H1 (cell line): ENCODE results near the gene COPS2. TPM values are rescaled to one million over a fixed set of nuclear protein-coding genes. Genes with fewer than 3 reads are reported as not detected.

Experiments
- BACH1 ChIP-seq: IDR thresholded peaks from 2 replicates; pipeline ENCODE4 v1.6.1; 2012; ENCODE audit warnings: low read length, improper control_type of control experiment
- CBX5 ChIP-seq: fragments of 300-800, 300-1000 bp; sonication (generic); IDR thresholded peaks from 2 replicates; pipeline ENCODE4 v1.7.1; 2016; ENCODE audit warnings: antibody characterized with exemption, low read length, low read depth
- HDAC6 ChIP-seq: IDR thresholded peaks from one replicate; pipeline ENCODE4 v1.7.1; 2012; ENCODE audit warnings: low read depth, mild to moderate bottlenecking, inconsistent platforms, low read length, moderate library complexity
- RBBP5 ChIP-seq: IDR thresholded peaks from 2 replicates; pipeline ENCODE4 v1.7.1; 2012; ENCODE audit warnings: low read depth, mild to moderate bottlenecking, inconsistent platforms, low read length, moderate library complexity, borderline replicate concordance
- SIN3A ChIP-seq, 2 experiments: IDR thresholded peaks in 1 of 2; conservative IDR thresholded peaks in 1 of 2; 2 replicates each; pipeline ENCODE4 v1.6.1; 2011 to 2012; ENCODE audit warnings: low read length in 2 of 2, improper control_type of control experiment in 1 of 2, low read depth in 1 of 2, mild to moderate bottlenecking in 1 of 2
- TAF1 ChIP-seq: IDR thresholded peaks from 2 replicates; pipeline ENCODE4 v1.6.1; 2011; ENCODE audit warnings: mild to moderate bottlenecking, low read depth, low read length
- polyA plus RNA-seq, 7 experiments: library from polyadenylated mRNA; depleted of rRNA in 3 of 7; stranded (reverse) in 5 of 7; unstranded in 2 of 7; fragments of >200 nt in 5 of 7; fragments of 200-250 nt in 2 of 7; gene quantifications; 1 replicate in 5 of 7; 2 replicates in 1 of 7; 4 replicates in 1 of 7; pipeline versions ENCODE4 v1.2.1 to v1.2.3, GENCODE V29; 2011 to 2013; ENCODE audit warnings: missing spikeins in 2 of 7, mixed read lengths in 2 of 7
- total RNA-seq: library from RNA; stranded (reverse); fragmentation: NEBNext Ultra II Directional; extraction: Animal tissue kit (Norgen Biotek cat#: 25700); gene quantifications from 2 replicates; pipeline ENCODE4 v1.2.1, GENCODE V29; 2021

Gene COPS2
- total and polyA plus RNA-seq, 2 of the 8 experiments (the other 6 are each of a cell fraction or from before 2014, with no cell fraction given) = 17.7 to 85.1 TPM

DNA sequence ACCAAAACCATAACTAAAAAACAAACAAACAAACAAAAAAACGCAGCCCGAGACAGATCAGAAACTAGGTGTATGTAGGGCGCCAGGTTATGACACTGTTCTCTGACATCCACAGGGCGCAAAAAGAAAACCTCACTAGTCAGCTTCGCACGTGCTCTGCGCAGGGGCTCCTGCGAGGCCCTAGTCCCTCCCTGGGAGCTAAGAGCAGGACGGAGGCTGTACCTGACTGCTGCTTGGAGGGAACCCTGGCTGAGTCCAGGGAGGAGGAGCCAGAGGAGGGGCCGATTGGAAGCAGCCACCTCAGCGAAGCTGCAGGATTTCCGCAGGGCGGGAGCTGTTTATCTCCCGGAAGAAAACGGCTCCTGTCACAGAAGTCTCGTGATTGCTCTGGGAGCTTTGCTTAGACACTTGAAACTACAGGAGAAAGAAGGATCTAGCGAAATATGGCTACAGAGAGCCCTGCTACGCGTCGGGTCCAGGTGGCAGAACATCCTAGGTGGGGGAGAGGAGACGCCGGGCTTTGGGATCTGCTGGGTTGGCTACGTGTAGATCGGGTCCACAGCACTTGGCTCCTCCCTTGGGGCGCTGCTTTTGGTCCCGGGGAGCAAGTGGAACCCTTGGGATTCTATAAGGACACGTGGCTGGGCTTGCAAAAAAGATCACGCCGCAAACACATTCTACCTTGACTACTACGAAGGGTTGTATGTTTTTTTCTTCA lies 14.6 kb upstream of the COPS2 start, which contains the start of gene GALK2 (continued):
- TF ChIP-seq SIN3A (conservative IDR thresholded peaks at IDR 0.05 in 1 of 2, IDR thresholded peaks at IDR 0.05 in 1 of 2; ENCODE audit: low read depth in 1 of 2, low read length in 2 of 2) (peak; percentile 80; a peak in 3 of 4 replicates), BACH1 (no peak), TAF1 (peak; percentile 84; the same call in 1 of the 2 replicates), RBBP5 (peak; percentile 58), CBX5 (no peak), HDAC6 (no peak)
